BE2C (cell line): ENCODE measurements around the gene SCO2.

Experiments used
- DNase-seq: peaks from one replicate; pipeline ENCODE4 v3.0.0-alpha.2; 2020
- H3K27me3 ChIP-seq: fragments of 250-450 bp; sonication (Bioruptor Pico); 2 replicates; pipeline ENCODE4 v1.5.1; 2020; ENCODE audit warnings: mild to moderate bottlenecking
- H3K36me3 ChIP-seq: fragments of 250-450 bp; sonication (Bioruptor Pico); 2 replicates; pipeline ENCODE4 v1.5.1; 2020; ENCODE audit warnings: mild to moderate bottlenecking
- H3K4me1 ChIP-seq: fragments of 250-450 bp; sonication (Bioruptor Pico); 2 replicates; pipeline ENCODE4 v1.5.1; 2020
- H3K4me3 ChIP-seq: 2 replicates; pipeline ENCODE4 v1.5.1; 2011; ENCODE audit warnings: low read depth, low read length
- H3K9me3 ChIP-seq: fragments of 250-450 bp; sonication (Bioruptor Pico); 2 replicates; pipeline ENCODE4 v1.5.1; 2020
- TF ChIP-seq, protein P1 (sequence below): IDR thresholded peaks from 2 replicates; pipeline ENCODE4 v1.5.1; 2012; ENCODE audit warnings: mild to moderate bottlenecking, low read depth, low read length

Gene SCO2

DNA sequence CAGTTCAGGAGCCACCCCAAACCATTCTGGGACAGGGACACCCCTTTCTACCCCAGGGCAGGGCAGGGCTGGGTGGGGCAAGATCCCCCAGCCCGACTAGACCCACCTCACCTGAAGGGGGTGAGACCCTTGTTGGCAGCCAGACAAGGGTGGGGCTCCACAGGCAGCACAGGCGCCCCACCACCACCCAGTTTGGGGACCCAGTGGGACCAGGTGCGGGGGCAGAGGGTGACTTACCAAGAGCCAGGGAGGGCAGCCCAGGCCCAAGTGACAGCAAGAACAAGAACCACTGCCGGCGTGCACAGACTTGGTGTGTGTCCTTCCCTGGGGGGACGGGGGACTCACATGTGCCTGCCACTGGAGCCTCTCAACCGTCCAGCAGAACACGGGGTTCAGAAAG, 41.8 kb downstream of the SCO2 start:
- Histone ChIP-seq H3K36me3 (no peaks in the 10 kb centered on the region), H3K4me3 (no peak overlapping the region), H3K27me3 (peaks cover 17% of the 10 kb centered on the region), H3K4me1 (peaks cover 4% of the 10 kb centered on the region), H3K9me3 (no peaks in the 10 kb centered on the region)
- TF ChIP-seq, protein P1, sequence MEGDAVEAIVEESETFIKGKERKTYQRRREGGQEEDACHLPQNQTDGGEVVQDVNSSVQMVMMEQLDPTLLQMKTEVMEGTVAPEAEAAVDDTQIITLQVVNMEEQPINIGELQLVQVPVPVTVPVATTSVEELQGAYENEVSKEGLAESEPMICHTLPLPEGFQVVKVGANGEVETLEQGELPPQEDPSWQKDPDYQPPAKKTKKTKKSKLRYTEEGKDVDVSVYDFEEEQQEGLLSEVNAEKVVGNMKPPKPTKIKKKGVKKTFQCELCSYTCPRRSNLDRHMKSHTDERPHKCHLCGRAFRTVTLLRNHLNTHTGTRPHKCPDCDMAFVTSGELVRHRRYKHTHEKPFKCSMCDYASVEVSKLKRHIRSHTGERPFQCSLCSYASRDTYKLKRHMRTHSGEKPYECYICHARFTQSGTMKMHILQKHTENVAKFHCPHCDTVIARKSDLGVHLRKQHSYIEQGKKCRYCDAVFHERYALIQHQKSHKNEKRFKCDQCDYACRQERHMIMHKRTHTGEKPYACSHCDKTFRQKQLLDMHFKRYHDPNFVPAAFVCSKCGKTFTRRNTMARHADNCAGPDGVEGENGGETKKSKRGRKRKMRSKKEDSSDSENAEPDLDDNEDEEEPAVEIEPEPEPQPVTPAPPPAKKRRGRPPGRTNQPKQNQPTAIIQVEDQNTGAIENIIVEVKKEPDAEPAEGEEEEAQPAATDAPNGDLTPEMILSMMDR, result no peak
- DNase-seq, result no peak

DNA sequence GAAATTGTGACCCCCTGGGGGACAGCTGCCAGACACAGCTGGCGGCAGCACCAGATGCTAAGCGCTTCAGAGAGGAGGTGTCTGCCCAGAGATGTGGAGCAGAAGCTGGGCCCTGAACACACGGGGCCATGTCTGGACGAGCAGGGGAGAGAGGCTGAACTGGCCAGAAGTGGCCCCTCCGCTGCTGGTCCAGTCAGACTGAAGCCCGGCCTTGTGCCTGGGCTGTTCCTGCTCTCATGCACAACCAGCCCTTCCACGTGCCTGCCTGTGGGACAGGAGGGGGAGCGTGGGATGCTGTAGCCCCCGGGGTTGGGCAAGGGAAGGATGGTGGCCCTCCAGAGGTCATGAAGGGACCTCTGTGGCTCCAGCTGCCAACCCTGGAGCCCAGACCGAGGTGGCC, 42.3 kb downstream of the SCO2 start:
- no peak for DNase-seq
- H3K9me3 ChIP-seq, result no peaks in the 10 kb centered on the region
- peaks cover 17% of the 10 kb centered on the region for H3K27me3 ChIP-seq
- H3K4me3 ChIP-seq, result no peak overlapping the region
- TF ChIP-seq, protein P1, result no peak
- peaks cover 4% of the 10 kb centered on the region for H3K4me1 ChIP-seq
- H3K36me3 ChIP-seq, result no peaks in the 10 kb centered on the region

DNA sequence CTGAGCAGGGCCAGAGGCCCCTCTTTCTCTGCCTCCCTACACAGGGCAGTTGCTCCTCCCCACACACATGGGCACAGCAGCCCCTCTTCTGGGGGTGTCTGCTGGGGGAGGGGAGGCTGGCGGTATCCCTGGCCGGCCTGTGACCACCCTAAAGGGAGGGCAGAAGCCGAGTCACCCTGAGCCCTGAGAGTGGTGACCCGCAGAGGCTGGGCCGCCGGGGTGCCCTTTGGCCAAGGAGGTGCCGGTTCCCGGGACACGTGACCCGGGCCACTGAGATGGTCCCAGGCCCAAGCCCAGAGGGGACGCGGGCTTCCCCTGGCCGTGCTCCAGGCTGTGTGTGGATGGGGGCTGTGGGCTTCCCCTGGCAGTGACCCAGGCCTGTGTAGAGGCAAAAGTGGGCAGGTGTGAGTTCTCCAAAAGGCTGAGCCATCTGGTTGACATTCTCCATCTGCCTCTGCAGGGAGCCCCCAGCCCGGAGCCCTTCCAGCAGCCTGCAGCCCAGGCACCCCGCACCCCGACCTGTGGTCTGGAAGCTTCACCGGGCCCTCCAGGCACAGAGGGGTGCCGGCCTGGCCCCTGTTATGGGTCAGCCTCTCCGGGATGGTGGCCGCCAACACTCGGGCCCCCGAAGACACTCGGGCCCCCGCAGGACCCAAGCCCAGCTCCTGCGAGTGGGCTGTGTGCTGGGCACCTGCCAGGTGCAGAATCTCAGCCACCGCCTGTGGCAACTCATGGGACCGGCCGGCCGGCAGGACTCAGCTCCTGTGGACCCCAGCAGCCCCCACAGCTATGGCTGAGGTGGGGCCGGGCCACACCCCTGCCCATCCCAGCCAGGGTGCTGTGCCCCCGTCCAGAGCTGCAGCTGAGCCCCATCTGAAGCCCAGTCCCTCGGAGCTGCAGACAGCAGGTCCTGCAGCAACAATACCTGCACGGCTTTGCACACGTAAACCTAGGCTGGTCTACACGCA, 43.0 kb downstream of the SCO2 start:
- Histone ChIP-seq H3K9me3 (no peaks in the 10 kb centered on the region), H3K4me3 (peak overlapping the region; percentile 60), H3K27me3 (peaks cover 17% of the 10 kb centered on the region), H3K36me3 (no peaks in the 10 kb centered on the region), H3K4me1 (peaks cover 4% of the 10 kb centered on the region)
- TF ChIP-seq, protein P1, result no peak
- DNase-seq, result no peak

DNA sequence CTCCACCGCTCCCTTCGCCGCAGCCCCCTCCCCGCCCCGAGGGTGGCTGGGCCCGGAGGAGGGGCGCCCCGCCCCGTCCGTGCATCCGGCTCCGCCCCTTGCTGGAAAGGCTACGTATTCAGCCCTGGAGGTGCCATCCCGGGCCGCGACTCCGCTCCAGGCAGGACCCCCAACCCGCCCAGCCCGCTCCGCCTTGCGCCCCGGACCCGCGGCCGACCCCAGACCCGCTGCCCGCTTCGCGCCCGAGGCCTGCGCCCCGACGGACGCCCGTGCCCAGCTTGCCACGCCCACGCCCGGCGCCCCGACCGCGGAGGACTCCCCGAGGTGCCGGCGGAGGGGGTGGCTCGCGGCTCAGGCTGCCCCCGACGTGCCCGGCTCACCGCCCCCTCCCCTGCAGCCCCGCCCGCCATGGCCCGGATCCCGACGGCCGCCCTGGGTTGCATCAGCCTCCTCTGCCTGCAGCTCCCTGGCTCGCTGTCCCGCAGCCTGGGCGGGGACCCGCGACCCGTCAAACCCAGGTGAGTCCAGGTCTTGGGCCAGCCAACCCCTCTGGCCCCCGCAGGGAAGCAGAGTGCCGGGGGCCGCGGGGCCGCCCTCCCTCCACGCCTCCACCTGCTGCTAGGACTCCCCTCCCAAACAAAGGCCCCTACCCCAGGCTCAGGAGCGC, 43.8 kb downstream of the SCO2 start, which contains the start of gene ADM2:
TSS of gene ADM2 (plus strand) at position 104 of the 667 bp plus-strand sequence. CDS start at position 409, 305 bp downstream.
- DNase-seq, result peak; percentile 53
- H3K4me1 ChIP-seq, result peaks cover 4% of the 10 kb centered on the region
- H3K4me3 ChIP-seq, result peak within 1 kb of the TSS; percentile 60
- H3K27me3 ChIP-seq, result peaks cover 17% of the 10 kb centered on the region
- H3K36me3 ChIP-seq, result no peaks in the 10 kb centered on the region
- no peaks in the 10 kb centered on the region for H3K9me3 ChIP-seq
- TF ChIP-seq, protein P1, result no peak

DNA sequence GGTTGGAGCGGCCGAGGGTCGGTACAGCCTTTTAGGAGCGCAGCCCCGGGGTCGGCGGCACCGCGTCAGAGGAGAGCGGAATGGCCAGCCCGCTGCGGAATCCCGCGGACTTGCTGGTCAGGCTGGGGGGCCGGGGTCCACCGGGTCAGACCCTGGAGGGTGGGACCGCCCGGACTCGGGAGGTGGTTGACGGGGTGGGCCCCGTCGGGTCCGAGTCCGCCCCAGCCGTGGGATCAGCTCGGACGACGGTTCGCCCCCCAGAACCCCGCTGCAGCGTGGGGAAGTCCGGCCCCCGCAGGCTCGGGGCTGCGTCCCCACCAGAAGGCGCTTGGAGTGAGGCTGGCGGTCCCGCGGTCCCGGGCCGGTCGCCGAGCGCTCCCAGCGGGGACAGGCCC, 44.4 kb downstream of the SCO2 start:
- peak overlapping the region; percentile 60 for H3K4me3 ChIP-seq
- no peak for DNase-seq
- H3K27me3 ChIP-seq, result peaks cover 17% of the 10 kb centered on the region
- TF ChIP-seq, protein P1, result no peak
- H3K36me3 ChIP-seq, result no peaks in the 10 kb centered on the region
- peaks cover 4% of the 10 kb centered on the region for H3K4me1 ChIP-seq
- H3K9me3 ChIP-seq, result no peaks in the 10 kb centered on the region

DNA sequence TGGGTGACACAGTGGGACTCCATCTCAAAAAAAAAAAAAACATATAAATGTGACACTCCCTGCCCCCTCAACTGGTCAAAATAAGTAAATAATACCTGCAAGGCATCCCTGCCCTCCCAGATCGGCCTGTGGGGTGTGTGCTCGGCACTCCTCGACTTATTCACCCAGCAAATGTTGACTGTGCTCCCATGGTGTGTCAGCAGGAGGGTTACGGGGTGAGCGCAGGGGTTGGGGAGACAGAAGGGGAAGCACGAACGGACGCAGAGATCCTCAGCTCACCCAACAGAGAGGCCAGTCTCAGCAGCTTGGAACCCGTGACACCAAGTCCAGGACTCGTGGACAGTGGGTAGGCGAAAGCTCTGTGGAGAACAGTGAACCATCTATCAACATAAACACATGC, 45.7 kb downstream of the SCO2 start:
- TF ChIP-seq, protein P1, result no peak
- H3K4me1 ChIP-seq, result no peaks in the 10 kb centered on the region

More for the DNA sequence above, 45.7 kb downstream of the SCO2 start:
- DNase-seq, result no peak
- no peak overlapping the region for H3K4me3 ChIP-seq
- no peaks in the 10 kb centered on the region for H3K36me3 ChIP-seq
- peaks cover 17% of the 10 kb centered on the region for H3K27me3 ChIP-seq
- H3K9me3 ChIP-seq, result no peaks in the 10 kb centered on the region
